Natural killer cell (primary cell): ENCODE data around the gene C2CD4D. TPM values are rescaled to one million over a fixed set of nuclear protein-coding genes. Genes with fewer than 3 reads are reported as not detected.

Experiments used
- ATAC-seq, 3 donors: fragments of 150-1000 bp in 2 of 3; fragments of 200-7000 bp in 1 of 3; cut with Tn5 transposase; 1 replicate in 1 of 3; 2 replicates in 2 of 3; pipeline ENCODE4 v1.10.0; 2021; ENCODE audit warnings: mild to moderate bottlenecking in 2 of 3, moderate library complexity in 2 of 3
- DNase-seq, 2 donors: peaks; one replicate each; pipeline versions ENCODE4 v3.0.0 to v3.0.0-alpha.2; 2013 to 2021; ENCODE audit warnings: mixed read lengths in 1 of 2
- H3K27ac ChIP-seq: one replicate; pipeline ENCODE4 v1.5.1; 2013; ENCODE audit warnings: mild to moderate bottlenecking, low read length
- H3K27me3 ChIP-seq: one replicate; pipeline ENCODE4 v1.6.1; 2013; ENCODE audit warnings: low read length; ENCODE audit not compliant: control insufficient read depth, insufficient read depth
- H3K36me3 ChIP-seq: one replicate; pipeline ENCODE4 v1.6.1; 2013; ENCODE audit warnings: low read length; ENCODE audit not compliant: control insufficient read depth, insufficient read depth
- H3K4me1 ChIP-seq: one replicate; pipeline ENCODE4 v1.6.1; 2013; ENCODE audit warnings: low read length; ENCODE audit not compliant: control insufficient read depth, insufficient read depth
- H3K4me3 ChIP-seq: one replicate; pipeline ENCODE4 v1.5.1; 2013; ENCODE audit warnings: low read length
- H3K9me3 ChIP-seq: one replicate; pipeline ENCODE4 v1.6.1; 2013; ENCODE audit warnings: low read length; ENCODE audit not compliant: control insufficient read depth, insufficient read depth
- H3K27ac Mint-ChIP-seq, 2 donors: one replicate each; pipeline ENCODE4 v1.8.0; 2022; ENCODE audit warnings: mild to moderate bottlenecking in 2 of 2, mixed read lengths in 2 of 2, moderate library complexity in 1 of 2
- H3K27me3 Mint-ChIP-seq, 2 donors: one replicate each; pipeline ENCODE4 v1.8.0; 2022; ENCODE audit warnings: low read depth in 2 of 2, mixed read lengths in 2 of 2
- H3K36me3 Mint-ChIP-seq: one replicate; pipeline ENCODE4 v1.8.0; 2022; ENCODE audit warnings: mixed read lengths
- H3K4me1 Mint-ChIP-seq, 2 donors: one replicate each; pipeline ENCODE4 v1.8.0; 2022; ENCODE audit warnings: mixed read lengths in 2 of 2
- H3K4me3 Mint-ChIP-seq: one replicate; pipeline ENCODE4 v1.8.0; 2022; ENCODE audit warnings: mild to moderate bottlenecking, moderate library complexity, mixed read lengths
- H3K9me3 Mint-ChIP-seq, 2 donors: one replicate each; pipeline ENCODE4 v1.8.0; 2022; ENCODE audit warnings: mixed read lengths in 2 of 2
- WGBS: methylation state at CpG from one replicate; pipeline ENCODE4 v1.1.7; 2013; ENCODE audit warnings: missing lambda C conversion rate; ENCODE audit not compliant: insufficient coverage; 5-methylcytosine and 5-hydroxymethylcytosine counted together
- intact Hi-C: fragments of 100-400 bp; cut with micrococcal nuclease; formaldehyde crosslinking; loops from one replicate; pipeline ENCODE4 v1.14.2; 2022
- total RNA-seq, 4 donors: library from RNA; stranded (reverse); fragments of 120-200 nt in 1 of 4; gene quantifications; one replicate each; pipeline versions ENCODE4 v1.2.3 to v1.2.4, GENCODE V29; 2013 to 2022
- TF ChIP-seq, protein P1 (sequence below): fragments of 200-600 bp; IDR thresholded peaks from one replicate; pipeline ENCODE4 v1.8.0; 2022; ENCODE audit warnings: antibody characterized with exemption

The C2CD4D gene
- total RNA-seq, 3 donors from 2014 or later (not counting 1 experiment from before 2014, with no cell fraction given): 0.20 to 0.24 TPM; not detected in 1

DNA sequence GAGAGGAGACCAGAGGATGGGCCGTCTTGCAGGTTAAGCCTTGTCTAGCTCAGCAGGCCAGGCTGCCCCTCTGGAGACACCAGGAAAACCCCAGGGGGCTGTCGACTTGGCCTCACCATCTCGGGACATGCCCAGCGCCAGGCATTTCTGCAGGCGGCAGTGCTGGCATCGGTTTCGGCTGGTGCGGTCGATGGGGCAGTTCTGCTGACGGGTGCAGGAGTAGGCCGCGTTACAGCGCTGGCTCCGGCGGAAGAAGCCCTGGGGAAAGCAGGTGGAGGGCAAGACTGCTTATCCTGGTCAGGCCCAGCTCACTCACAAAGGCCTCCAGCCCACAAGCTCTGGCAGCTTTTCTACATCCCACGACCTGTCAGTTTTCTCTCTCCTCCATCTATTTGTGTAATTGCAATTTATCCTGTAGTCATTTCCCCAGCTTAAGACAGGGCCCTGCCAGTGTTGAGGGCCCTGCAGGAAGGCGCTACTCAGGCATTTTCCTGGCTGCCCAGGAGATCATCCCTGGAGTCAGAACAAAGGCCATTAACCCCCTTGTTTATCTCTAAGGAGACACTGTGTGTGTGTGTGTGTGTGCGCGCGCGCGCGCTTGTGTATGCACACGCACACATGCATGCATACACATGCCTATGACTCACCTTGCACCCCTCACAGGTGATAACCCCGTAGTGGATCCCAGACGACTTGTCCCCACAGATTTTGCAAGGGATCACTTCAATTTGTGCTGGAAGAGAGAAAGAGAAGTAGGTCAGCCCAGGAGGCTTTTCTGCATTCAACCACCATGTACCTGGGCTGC lies 22.9 kb downstream of the C2CD4D start:
- Histone ChIP-seq H3K4me3 (no peak overlapping the region), H3K27me3 (no peaks in the 10 kb centered on the region), H3K9me3 (no peaks in the 10 kb centered on the region), H3K36me3 (no peaks in the 10 kb centered on the region), H3K4me1 (peaks cover 76% of the 10 kb centered on the region), H3K27ac (no peak overlapping the region)
- H3K27me3 Mint-ChIP-seq: peaks cover 0 to 2% of the 10 kb centered on the region in 2 donors
- TF ChIP-seq, protein P1, sequence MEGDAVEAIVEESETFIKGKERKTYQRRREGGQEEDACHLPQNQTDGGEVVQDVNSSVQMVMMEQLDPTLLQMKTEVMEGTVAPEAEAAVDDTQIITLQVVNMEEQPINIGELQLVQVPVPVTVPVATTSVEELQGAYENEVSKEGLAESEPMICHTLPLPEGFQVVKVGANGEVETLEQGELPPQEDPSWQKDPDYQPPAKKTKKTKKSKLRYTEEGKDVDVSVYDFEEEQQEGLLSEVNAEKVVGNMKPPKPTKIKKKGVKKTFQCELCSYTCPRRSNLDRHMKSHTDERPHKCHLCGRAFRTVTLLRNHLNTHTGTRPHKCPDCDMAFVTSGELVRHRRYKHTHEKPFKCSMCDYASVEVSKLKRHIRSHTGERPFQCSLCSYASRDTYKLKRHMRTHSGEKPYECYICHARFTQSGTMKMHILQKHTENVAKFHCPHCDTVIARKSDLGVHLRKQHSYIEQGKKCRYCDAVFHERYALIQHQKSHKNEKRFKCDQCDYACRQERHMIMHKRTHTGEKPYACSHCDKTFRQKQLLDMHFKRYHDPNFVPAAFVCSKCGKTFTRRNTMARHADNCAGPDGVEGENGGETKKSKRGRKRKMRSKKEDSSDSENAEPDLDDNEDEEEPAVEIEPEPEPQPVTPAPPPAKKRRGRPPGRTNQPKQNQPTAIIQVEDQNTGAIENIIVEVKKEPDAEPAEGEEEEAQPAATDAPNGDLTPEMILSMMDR: no peak
- H3K27ac Mint-ChIP-seq: peak overlapping the region; percentile 3 to 64
- H3K4me3 Mint-ChIP-seq: peak overlapping the region; percentile 21
- DNase-seq (no peak), ATAC-seq (no peak)
- H3K4me1 Mint-ChIP-seq: peaks cover 45 to 51% of the 10 kb centered on the region in 2 donors
- intact Hi-C loops: no loop called here
- WGBS: 83% methylated on average over 20 of the region's 26 CpGs
- H3K9me3 Mint-ChIP-seq: no peaks in the 10 kb centered on the region
- no peaks in the 10 kb centered on the region for H3K36me3 Mint-ChIP-seq

DNA sequence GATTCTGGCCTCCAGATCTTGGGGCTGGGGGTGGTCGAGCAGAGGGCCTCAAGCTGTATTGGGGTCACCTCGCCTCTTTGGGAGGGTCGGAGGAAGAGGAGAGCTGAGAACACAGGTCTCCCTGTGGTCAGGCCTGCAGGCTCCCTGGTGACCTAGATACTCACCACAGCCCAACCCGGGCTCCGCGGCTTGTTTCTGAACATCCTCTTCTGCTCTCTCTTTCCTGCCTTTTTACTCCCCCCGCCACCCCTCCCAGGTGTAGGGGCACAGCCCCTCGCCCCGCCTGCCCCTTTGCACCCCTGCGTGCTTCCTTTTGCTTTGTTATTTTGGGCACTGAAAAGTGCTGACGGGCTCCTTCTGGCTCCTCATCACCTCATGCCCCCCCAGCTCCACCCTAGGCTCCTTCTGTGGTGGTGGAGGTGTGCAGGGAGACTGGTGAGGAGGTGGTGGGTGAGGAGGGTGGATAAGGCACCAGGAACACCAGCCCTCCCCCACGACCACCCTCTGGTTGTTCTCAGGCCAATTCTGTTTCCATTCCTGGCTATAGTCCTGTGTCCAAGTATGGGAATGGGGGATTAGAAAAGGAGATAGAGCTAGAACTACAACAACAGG lies 23.8 kb downstream of the C2CD4D start:
- Mint-ChIP-seq H3K27ac (peak overlapping the region; percentile 3 to 64), H3K36me3 (no peaks in the 10 kb centered on the region), H3K27me3 (peaks cover 0 to 2% of the 10 kb centered on the region in 2 donors), H3K4me1 (peaks cover 36 to 41% of the 10 kb centered on the region in 2 donors), H3K9me3 (no peaks in the 10 kb centered on the region), H3K4me3 (peak overlapping the region; percentile 21)
- no peaks in the 10 kb centered on the region for H3K36me3 ChIP-seq
- intact Hi-C loops: no loop called here
- no peak overlapping the region for H3K4me3 ChIP-seq
- H3K4me1 ChIP-seq: peaks cover 66% of the 10 kb centered on the region
- TF ChIP-seq, protein P1: no peak
- H3K27ac ChIP-seq: peak overlapping the region; percentile 48
- under 1% methylated on average over 10 of the region's 12 CpGs for WGBS
- H3K9me3 ChIP-seq: no peaks in the 10 kb centered on the region
- peak; percentile 36 to 76 (median 50) for ATAC-seq
- H3K27me3 ChIP-seq: no peaks in the 10 kb centered on the region
- DNase-seq: peak in 1 of 2 donors; percentile 67

DNA sequence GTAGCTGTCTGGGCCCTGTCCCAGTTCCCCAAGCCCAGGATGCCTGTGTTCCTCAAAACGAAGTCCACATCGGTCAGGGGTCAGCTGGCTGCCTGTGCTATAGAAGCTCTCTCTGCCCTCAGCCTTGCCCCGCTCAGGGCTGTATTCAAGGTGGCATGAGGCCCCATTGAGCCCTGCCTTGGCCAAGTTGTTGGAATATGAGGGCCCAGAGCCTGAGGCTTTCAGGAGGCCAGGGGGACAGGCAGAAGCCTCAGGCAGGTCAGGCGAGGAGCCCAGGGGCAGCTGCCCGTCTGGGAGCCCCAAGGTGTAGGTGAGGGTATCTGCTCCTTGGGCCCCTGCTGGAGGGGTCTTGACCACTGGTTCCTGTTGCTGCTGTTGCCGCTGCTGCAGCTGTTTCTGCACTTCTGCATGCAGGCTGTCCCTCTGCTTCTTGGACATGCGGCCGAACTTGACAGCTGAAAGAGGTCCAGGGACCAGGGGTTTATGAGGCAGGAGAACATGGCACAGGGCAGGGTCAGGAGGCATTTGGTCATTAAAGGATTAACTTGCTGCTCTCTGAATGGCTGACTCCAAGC lies 24.6 kb downstream of the C2CD4D start:
- H3K27ac ChIP-seq: peak overlapping the region; percentile 48
- Mint-ChIP-seq H3K27me3 (peaks cover 0 to 2% of the 10 kb centered on the region in 2 donors), H3K4me1 (peaks cover 32 to 40% of the 10 kb centered on the region in 2 donors), H3K27ac (peak overlapping the region; percentile 3 to 64), H3K4me3 (peak overlapping the region; percentile 25), H3K9me3 (no peaks in the 10 kb centered on the region), H3K36me3 (no peaks in the 10 kb centered on the region)
- peaks cover 59% of the 10 kb centered on the region for H3K4me1 ChIP-seq
- no peak for ATAC-seq
- TF ChIP-seq, protein P1: no peak
- no peak for DNase-seq
- WGBS: 81% methylated on average over 8 of the region's 8 CpGs
- no peaks in the 10 kb centered on the region for H3K9me3 ChIP-seq
- intact Hi-C loops: no loop called here
- H3K36me3 ChIP-seq: no peaks in the 10 kb centered on the region
- no peaks in the 10 kb centered on the region for H3K27me3 ChIP-seq
- no peak overlapping the region for H3K4me3 ChIP-seq
